Measurements from ENCODE around the gene LGR5. TPM values are rescaled to one million over a fixed set of nuclear protein-coding genes. Genes with fewer than 3 reads are reported as not detected.

The LGR5 gene
- total and polyA plus RNA-seq, 2 of the 13 experiments (the other 11 are each of a cell fraction or from before 2014, with no cell fraction given): 37.0 to 121 TPM

DNA sequence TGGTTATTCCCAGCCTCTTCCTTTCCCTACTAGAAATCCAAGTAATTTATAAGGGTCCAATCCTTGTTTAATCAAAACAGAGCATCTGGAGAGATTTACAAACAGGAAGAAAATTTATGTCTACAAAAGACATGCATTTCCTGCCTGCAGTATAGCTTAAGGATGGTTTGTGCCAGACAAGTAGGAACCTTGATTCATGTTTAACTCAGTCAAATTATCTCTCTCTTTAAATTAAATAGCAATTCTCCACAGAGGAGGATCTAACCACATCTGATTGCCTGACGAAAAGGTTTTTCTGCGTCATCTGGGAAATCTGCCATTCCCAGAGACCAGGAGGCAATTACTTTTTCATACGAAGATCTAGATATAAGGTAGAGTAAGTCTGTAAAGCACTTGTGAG lies 118.8 kb downstream of the LGR5 start:
- Histone ChIP-seq H3K4me2 (ENCODE audit: low read depth, low read length) (no peak overlapping the region), H4K20me1 (ENCODE audit: insufficient read depth, low read length) (peaks cover 2% of the 10 kb centered on the region; the same call in 1 of the 2 replicates), H3K27ac (ENCODE audit: extremely low read length, insufficient read depth, low read length) (no peak overlapping the region), H2AFZ (ENCODE audit: low read length) (no peak overlapping the region), H3K4me1 (ENCODE audit: insufficient read depth, low read length) (peaks cover 29% of the 10 kb centered on the region), H3K4me3 (replicated peaks in 1 of 3; ENCODE audit: insufficient read depth in 1 of 3, low read depth in 2 of 3, low read length in 3 of 3) (no peak overlapping the region), H3K79me2 (ENCODE audit: insufficient read depth, low read length) (no peaks in the 10 kb centered on the region), H3K9ac (ENCODE audit: insufficient read depth, low read depth, low read length) (no peak overlapping the region), H3K36me3 (replicated peaks in 1 of 2; ENCODE audit: control insufficient read depth in 1 of 2, insufficient read depth in 2 of 2, low read length in 2 of 2) (peaks cover 22 to 66% of the 10 kb centered on the region in 2 experiments), H3K27me3 (ENCODE audit: control insufficient read depth in 1 of 2, insufficient read depth in 2 of 2, low read length in 2 of 2) (no peaks in the 10 kb centered on the region), H3K9me3 (ENCODE audit: low read length) (no peaks in the 10 kb centered on the region)
- intact Hi-C loops (cut with micrococcal nuclease; ENCODE audit: unreplicated experiment): loop anchor here (5.0 kb wide), 1 partner anchor 189 kb away; no protein-coding TSS in a partner anchor
- ChIA-PET POLR2A (no interaction called here), CTCF (ENCODE audit: low intra/inter-chr PET ratio, low total read pairs) (no interaction called here)
- no peak for TF ChIP-seq ZNF260 (CRISPR knock-in tag; IDR thresholded peaks at IDR 0.05; ENCODE audit: borderline replicate concordance, low read depth)
- TF ChIP-seq ZNF550 (CRISPR knock-in tag; IDR thresholded peaks at IDR 0.05; ENCODE audit: borderline replicate concordance): no peak
- TF ChIP-seq, protein P1, sequence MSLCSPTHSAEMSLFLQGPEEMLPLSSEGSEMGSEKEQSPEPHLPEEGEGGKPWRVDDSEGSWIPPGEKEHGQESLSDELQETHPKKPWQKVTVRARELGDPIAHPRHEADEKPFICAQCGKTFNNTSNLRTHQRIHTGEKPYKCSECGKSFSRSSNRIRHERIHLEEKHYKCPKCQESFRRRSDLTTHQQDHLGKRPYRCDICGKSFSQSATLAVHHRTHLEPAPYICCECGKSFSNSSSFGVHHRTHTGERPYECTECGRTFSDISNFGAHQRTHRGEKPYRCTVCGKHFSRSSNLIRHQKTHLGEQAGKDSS (CRISPR knock-in tag; IDR thresholded peaks at IDR 0.05; ENCODE audit: borderline replicate concordance, low read depth): no peak
- TF ChIP-seq SALL1 (CRISPR knock-in tag; IDR thresholded peaks at IDR 0.05): no peak
- TF ChIP-seq, protein P2, sequence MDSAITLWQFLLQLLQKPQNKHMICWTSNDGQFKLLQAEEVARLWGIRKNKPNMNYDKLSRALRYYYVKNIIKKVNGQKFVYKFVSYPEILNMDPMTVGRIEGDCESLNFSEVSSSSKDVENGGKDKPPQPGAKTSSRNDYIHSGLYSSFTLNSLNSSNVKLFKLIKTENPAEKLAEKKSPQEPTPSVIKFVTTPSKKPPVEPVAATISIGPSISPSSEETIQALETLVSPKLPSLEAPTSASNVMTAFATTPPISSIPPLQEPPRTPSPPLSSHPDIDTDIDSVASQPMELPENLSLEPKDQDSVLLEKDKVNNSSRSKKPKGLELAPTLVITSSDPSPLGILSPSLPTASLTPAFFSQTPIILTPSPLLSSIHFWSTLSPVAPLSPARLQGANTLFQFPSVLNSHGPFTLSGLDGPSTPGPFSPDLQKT (CRISPR knock-in tag; IDR thresholded peaks at IDR 0.05; ENCODE audit: borderline replicate concordance): no peak
- TF ChIP-seq, protein P3, sequence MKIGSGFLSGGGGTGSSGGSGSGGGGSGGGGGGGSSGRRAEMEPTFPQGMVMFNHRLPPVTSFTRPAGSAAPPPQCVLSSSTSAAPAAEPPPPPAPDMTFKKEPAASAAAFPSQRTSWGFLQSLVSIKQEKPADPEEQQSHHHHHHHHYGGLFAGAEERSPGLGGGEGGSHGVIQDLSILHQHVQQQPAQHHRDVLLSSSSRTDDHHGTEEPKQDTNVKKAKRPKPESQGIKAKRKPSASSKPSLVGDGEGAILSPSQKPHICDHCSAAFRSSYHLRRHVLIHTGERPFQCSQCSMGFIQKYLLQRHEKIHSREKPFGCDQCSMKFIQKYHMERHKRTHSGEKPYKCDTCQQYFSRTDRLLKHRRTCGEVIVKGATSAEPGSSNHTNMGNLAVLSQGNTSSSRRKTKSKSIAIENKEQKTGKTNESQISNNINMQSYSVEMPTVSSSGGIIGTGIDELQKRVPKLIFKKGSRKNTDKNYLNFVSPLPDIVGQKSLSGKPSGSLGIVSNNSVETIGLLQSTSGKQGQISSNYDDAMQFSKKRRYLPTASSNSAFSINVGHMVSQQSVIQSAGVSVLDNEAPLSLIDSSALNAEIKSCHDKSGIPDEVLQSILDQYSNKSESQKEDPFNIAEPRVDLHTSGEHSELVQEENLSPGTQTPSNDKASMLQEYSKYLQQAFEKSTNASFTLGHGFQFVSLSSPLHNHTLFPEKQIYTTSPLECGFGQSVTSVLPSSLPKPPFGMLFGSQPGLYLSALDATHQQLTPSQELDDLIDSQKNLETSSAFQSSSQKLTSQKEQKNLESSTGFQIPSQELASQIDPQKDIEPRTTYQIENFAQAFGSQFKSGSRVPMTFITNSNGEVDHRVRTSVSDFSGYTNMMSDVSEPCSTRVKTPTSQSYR (CRISPR knock-in tag; IDR thresholded peaks at IDR 0.05; ENCODE audit: borderline replicate concordance): no peak
- TF ChIP-seq, protein P4, sequence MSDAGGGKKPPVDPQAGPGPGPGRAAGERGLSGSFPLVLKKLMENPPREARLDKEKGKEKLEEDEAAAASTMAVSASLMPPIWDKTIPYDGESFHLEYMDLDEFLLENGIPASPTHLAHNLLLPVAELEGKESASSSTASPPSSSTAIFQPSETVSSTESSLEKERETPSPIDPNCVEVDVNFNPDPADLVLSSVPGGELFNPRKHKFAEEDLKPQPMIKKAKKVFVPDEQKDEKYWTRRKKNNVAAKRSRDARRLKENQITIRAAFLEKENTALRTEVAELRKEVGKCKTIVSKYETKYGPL (CRISPR knock-in tag; IDR thresholded peaks at IDR 0.05): no peak
- TF ChIP-seq KDM1A (CRISPR knock-in tag; IDR thresholded peaks at IDR 0.05): no peak
- TF ChIP-seq ZNF143 (CRISPR knock-in tag; IDR thresholded peaks at IDR 0.05): no peak
- TF ChIP-seq KMT2A (CRISPR knock-in tag; IDR thresholded peaks at IDR 0.05): no peak
- TF ChIP-seq, protein P5, sequence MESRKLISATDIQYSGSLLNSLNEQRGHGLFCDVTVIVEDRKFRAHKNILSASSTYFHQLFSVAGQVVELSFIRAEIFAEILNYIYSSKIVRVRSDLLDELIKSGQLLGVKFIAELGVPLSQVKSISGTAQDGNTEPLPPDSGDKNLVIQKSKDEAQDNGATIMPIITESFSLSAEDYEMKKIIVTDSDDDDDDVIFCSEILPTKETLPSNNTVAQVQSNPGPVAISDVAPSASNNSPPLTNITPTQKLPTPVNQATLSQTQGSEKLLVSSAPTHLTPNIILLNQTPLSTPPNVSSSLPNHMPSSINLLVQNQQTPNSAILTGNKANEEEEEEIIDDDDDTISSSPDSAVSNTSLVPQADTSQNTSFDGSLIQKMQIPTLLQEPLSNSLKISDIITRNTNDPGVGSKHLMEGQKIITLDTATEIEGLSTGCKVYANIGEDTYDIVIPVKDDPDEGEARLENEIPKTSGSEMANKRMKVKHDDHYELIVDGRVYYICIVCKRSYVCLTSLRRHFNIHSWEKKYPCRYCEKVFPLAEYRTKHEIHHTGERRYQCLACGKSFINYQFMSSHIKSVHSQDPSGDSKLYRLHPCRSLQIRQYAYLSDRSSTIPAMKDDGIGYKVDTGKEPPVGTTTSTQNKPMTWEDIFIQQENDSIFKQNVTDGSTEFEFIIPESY (CRISPR knock-in tag; IDR thresholded peaks at IDR 0.05): no peak
- TF ChIP-seq RCOR2 (CRISPR knock-in tag; IDR thresholded peaks at IDR 0.05): no peak
- no peak for TF ChIP-seq ISX (CRISPR knock-in tag; conservative IDR thresholded peaks at IDR 0.05)
- no peak for TF ChIP-seq ZNF101 (CRISPR knock-in tag; IDR thresholded peaks at IDR 0.05; ENCODE audit: borderline replicate concordance, low read depth)
- TF ChIP-seq, protein P6, sequence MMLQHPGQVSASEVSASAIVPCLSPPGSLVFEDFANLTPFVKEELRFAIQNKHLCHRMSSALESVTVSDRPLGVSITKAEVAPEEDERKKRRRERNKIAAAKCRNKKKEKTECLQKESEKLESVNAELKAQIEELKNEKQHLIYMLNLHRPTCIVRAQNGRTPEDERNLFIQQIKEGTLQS (CRISPR knock-in tag; IDR thresholded peaks at IDR 0.05): no peak
- no peak for TF ChIP-seq EZH2 (conservative IDR thresholded peaks at IDR 0.05; ENCODE audit: low read depth, low read length)
- no peak for TF ChIP-seq EEA1 (CRISPR knock-in tag; IDR thresholded peaks at IDR 0.05; ENCODE audit: borderline replicate concordance)
- no peak for FAIRE-seq
- no TSS peak for BruUV-seq (replicated peaks)
- in situ Hi-C loops (cut with HindIII; ENCODE audit: extremely low pct_ligation_motif_present, low pct_unique_long_range_greater_than_20kb): no loop called here
- 96% methylated on average over 3 of the region's 3 CpGs for WGBS (ENCODE audit: low lambda C conversion rate)
- ATAC-seq: no peak
- DNase-seq (ENCODE audit: low spot score): no peak
